ENCODE measurements around the gene AKAP11.
"Not testable (repeated sequence)": the region's sequence is repeated elsewhere in the genome, so short reads cannot be mapped to it uniquely, and the experiment has no call there.

AKAP11 gene, protein sequence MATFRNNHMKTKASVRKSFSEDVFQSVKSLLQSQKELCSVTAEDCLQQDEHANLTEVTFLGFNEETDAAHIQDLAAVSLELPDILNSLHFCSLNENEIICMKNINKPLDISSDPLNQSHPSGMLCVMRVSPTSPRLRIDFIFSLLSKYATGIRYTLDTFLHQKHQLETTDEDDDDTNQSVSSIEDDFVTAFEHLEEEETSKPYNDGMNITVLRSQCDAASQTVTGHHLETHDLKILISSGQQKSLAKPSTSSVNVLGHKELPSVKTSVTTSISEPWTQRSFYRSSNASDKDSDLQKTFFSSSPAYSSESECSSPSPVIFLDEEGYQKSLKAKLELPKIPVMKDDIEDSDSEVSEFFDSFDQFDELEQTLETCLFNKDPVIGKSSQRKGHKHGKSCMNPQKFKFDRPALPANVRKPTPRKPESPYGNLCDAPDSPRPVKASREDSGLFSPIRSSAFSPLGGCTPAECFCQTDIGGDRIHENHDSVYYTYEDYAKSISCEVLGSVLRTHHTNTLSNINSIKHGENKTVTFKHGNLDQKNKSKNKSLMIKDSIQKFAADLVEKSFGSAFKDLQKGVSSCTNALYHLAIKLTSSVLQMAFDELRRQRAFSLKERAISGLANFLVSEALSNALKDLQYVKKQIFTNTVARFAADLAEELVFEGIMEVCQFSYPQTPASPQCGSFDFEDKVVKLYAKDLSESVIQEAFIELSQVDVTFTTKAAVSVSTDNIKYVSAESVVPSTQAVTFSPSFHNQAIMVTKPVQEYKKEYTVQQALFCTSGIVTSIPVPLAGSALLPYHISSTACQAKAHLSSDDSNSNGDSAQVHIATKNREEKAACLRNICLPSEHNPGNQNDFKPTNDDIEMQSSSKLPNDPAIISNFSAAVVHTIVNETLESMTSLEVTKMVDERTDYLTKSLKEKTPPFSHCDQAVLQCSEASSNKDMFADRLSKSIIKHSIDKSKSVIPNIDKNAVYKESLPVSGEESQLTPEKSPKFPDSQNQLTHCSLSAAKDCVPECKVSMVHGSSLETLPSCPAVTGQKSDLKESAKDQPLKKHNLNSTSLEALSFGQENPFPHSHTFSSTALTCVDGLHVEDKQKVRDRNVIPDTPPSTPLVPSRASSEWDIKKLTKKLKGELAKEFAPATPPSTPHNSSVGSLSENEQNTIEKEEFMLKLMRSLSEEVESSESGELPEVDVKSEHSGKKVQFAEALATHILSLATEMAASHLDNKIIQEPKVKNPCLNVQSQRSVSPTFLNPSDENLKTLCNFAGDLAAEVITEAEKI (N-terminal part only)

DNA sequence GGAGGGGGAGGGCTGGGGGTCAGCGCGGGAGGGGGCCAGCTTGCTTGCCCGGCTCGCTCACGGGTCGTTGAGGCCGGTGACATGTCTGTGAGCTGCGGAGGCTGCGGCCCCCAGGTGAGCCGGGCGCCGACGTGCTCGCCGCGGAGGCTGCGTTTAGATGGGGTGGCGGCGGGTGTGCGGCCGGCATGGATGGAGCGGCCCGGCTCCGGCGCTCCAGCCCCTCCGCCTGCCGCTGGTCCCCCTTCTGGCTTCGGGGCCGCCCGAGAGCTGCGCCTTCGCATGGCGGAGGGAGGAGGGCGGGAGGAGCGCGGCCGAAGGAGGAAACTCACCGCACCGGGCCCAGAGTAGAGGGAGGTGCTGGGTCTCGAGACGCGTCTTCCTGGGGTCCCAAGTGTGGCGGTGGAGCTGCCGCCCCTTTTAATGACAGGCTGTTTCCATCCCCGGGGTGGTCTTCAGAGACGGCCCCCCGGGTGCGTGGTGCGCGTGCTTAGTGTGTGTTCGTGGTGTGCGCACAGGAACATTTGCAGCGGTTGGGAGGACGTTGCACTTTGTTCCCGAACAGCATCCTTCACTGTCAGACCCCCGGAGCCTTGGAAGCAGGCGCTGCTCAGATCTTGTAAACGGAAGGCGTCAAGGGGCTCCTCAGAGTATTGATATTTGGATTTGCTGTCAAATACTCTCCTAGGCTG, at the start of gene AKAP11:
Gene AKAP11 (plus strand): TSS at position 38 of the 689 bp plus-strand sequence. CDS start 14,197 bp downstream, outside the sequence.
- no peak for TF ChIP-seq EZH2 (optimal IDR thresholded peaks at IDR 0.05; ENCODE audit: low read depth, low read length)
- no peak for TF ChIP-seq EZH2phosphoT487 (IDR thresholded peaks at IDR 0.05; ENCODE audit: low read length)
- TF ChIP-seq, protein P1, sequence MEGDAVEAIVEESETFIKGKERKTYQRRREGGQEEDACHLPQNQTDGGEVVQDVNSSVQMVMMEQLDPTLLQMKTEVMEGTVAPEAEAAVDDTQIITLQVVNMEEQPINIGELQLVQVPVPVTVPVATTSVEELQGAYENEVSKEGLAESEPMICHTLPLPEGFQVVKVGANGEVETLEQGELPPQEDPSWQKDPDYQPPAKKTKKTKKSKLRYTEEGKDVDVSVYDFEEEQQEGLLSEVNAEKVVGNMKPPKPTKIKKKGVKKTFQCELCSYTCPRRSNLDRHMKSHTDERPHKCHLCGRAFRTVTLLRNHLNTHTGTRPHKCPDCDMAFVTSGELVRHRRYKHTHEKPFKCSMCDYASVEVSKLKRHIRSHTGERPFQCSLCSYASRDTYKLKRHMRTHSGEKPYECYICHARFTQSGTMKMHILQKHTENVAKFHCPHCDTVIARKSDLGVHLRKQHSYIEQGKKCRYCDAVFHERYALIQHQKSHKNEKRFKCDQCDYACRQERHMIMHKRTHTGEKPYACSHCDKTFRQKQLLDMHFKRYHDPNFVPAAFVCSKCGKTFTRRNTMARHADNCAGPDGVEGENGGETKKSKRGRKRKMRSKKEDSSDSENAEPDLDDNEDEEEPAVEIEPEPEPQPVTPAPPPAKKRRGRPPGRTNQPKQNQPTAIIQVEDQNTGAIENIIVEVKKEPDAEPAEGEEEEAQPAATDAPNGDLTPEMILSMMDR (IDR thresholded peaks at IDR 0.05; ENCODE audit: low read length): no peak
- peak within 1 kb of the TSS; percentile 82 for H2AFZ ChIP-seq (ENCODE audit: low read length)
- H3K9me2 ChIP-seq (replicated peaks; ENCODE audit: insufficient read depth, low read length): no peaks in the 10 kb centered on the region
- peaks cover 14% of the 10 kb centered on the region; the same call in 1 of the 2 replicates for H3K4me1 ChIP-seq (ENCODE audit: low read length)
- peak within 1 kb of the TSS; percentile 78 for H3K4me3 ChIP-seq (ENCODE audit: low read length)
- peak within 1 kb of the TSS; percentile 85 for H3K9ac ChIP-seq (ENCODE audit: low read length)
- H3K4me2 ChIP-seq (ENCODE audit: low read depth, low read length): peak within 1 kb of the TSS; percentile 83
- no peaks in the 10 kb centered on the region for H3K9me3 ChIP-seq (replicated peaks; ENCODE audit: insufficient read depth, low read length)
- no peaks in the 10 kb centered on the region for H4K20me1 ChIP-seq (ENCODE audit: insufficient read depth, low read length)
- H3K27me3 ChIP-seq (replicated peaks; ENCODE audit: insufficient read depth, low read length): no peaks in the 10 kb centered on the region
- H3K79me2 ChIP-seq (ENCODE audit: low read length): peaks cover 36% of the 10 kb centered on the region
- no peak for DNase-seq
- no peaks in the 10 kb centered on the region for H3K36me3 ChIP-seq (replicated peaks; ENCODE audit: insufficient read depth, low read length)
- H3K27ac ChIP-seq (ENCODE audit: low read length): peak within 1 kb of the TSS; percentile 74
- 0 out of 2 replicates have a peak, but pooled peaks cover 6% of the 10 kb centered on the region for H3F3A ChIP-seq (ENCODE audit: insufficient read depth, low read length)

DNA sequence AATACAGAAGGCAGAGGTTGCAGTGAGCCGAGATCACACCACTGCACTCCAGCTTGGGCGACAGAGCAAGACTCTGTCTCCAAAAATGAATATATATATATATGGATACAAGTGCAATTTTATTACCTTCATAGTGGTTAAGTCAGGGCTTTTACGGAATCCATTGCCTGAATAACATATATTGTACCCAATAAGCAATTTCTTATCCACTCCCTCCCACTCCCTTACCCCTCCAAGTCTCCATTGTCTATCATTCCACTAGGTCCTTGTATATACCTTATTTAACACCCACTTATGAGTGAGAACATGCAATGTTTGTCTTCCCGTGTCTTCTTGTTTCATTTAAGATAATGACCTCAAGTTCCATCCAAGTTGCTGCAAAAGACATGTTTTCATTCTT, 48.3 kb upstream of the AKAP11 start:
- no peak overlapping the region for H3K27ac ChIP-seq (ENCODE audit: low read length)
- no peak overlapping the region for H3K4me3 ChIP-seq (ENCODE audit: low read length)
- no peak overlapping the region for H2AFZ ChIP-seq (ENCODE audit: low read length)
- no peak for DNase-seq
- H3K79me2 ChIP-seq (ENCODE audit: low read length): no peaks in the 10 kb centered on the region
- TF ChIP-seq EZH2phosphoT487 (IDR thresholded peaks at IDR 0.05; ENCODE audit: low read length) (no peak), EZH2 (optimal IDR thresholded peaks at IDR 0.05; ENCODE audit: low read depth, low read length) (no peak)
- TF ChIP-seq, protein P1 (IDR thresholded peaks at IDR 0.05; ENCODE audit: low read length): no peak
- no peak overlapping the region for H3K9ac ChIP-seq (ENCODE audit: low read length)
- no peaks in the 10 kb centered on the region for H3K36me3 ChIP-seq (replicated peaks; ENCODE audit: insufficient read depth, low read length)
- no peaks in the 10 kb centered on the region for H3K27me3 ChIP-seq (replicated peaks; ENCODE audit: insufficient read depth, low read length)
- H3K4me2 ChIP-seq (ENCODE audit: low read depth, low read length): no peak overlapping the region
- H3K9me3 ChIP-seq (replicated peaks; ENCODE audit: insufficient read depth, low read length): no peaks in the 10 kb centered on the region
- no peaks in the 10 kb centered on the region for H4K20me1 ChIP-seq (ENCODE audit: insufficient read depth, low read length)
- H3K4me1 ChIP-seq (ENCODE audit: low read length): no peaks in the 10 kb centered on the region
- H3K9me2 ChIP-seq (replicated peaks; ENCODE audit: insufficient read depth, low read length): no peaks in the 10 kb centered on the region
- no peaks in the 10 kb centered on the region for H3F3A ChIP-seq (ENCODE audit: insufficient read depth, low read length)

DNA sequence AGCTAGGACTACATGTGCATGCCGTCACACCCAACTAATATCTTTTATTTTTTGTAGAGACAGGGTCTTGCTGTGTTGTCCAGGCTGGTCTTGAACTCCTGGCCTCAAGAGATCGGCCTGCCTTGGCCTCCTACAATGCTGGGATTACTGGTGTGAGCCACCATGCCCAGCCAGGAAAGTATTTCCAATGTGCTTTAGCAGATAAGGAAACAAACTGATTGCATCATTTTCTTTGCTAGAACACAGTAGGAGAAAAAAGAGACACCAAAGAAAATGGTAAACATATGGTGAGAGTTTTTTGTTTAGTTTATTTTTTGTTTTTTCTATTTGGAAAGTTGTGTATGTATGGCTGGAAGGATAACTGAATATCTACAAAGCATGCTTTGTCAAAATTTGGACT, 46.9 kb upstream of the AKAP11 start:
- Histone ChIP-seq H4K20me1 (ENCODE audit: insufficient read depth, low read length) (no peaks in the 10 kb centered on the region), H2AFZ (ENCODE audit: low read length) (no peak overlapping the region), H3K9me2 (replicated peaks; ENCODE audit: insufficient read depth, low read length) (no peaks in the 10 kb centered on the region), H3K27me3 (replicated peaks; ENCODE audit: insufficient read depth, low read length) (no peaks in the 10 kb centered on the region), H3K9me3 (replicated peaks; ENCODE audit: insufficient read depth, low read length) (no peaks in the 10 kb centered on the region), H3K36me3 (replicated peaks; ENCODE audit: insufficient read depth, low read length) (no peaks in the 10 kb centered on the region), H3K4me1 (ENCODE audit: low read length) (no peaks in the 10 kb centered on the region), H3F3A (ENCODE audit: insufficient read depth, low read length) (no peaks in the 10 kb centered on the region), H3K4me3 (ENCODE audit: low read length) (no peak overlapping the region), H3K4me2 (ENCODE audit: low read depth, low read length) (no peak overlapping the region), H3K9ac (ENCODE audit: low read length) (no peak overlapping the region), H3K79me2 (ENCODE audit: low read length) (no peaks in the 10 kb centered on the region), H3K27ac (ENCODE audit: low read length) (no peak overlapping the region)
- TF ChIP-seq, protein P1 (IDR thresholded peaks at IDR 0.05; ENCODE audit: low read length): no peak
- no peak for TF ChIP-seq EZH2 (optimal IDR thresholded peaks at IDR 0.05; ENCODE audit: low read depth, low read length)
- no peak for DNase-seq

DNA sequence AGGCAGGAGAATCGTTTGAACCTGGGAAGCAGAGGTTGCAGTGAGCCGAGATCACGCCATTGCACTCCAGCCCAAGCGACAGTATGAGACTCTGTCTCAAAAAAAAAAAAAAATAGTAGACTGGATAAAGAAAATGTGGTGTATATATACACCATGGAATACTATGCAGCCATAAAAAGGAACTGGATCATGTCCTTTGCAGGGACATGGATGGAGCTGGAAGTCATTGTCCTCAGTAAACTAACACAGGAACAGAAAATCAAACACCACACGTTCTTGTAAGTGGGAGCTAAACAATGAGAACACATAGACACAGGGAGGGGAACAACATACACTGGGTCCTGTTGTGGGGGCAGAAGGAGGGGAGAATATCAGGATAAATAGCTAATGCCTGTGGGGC, 45.2 kb upstream of the AKAP11 start:
- H3K9me3 ChIP-seq (replicated peaks; ENCODE audit: insufficient read depth, low read length); H3K36me3 ChIP-seq (replicated peaks; ENCODE audit: insufficient read depth, low read length); H3K4me2 ChIP-seq (ENCODE audit: low read depth, low read length); H4K20me1 ChIP-seq (ENCODE audit: insufficient read depth, low read length); DNase-seq; H3K79me2 ChIP-seq (ENCODE audit: low read length); H3K27ac ChIP-seq (ENCODE audit: low read length); H3K4me3 ChIP-seq (ENCODE audit: low read length); H3K4me1 ChIP-seq (ENCODE audit: low read length); H2AFZ ChIP-seq (ENCODE audit: low read length); H3F3A ChIP-seq (ENCODE audit: insufficient read depth, low read length); H3K9ac ChIP-seq (ENCODE audit: low read length); H3K27me3 ChIP-seq (replicated peaks; ENCODE audit: insufficient read depth, low read length); H3K9me2 ChIP-seq (replicated peaks; ENCODE audit: insufficient read depth, low read length): not testable (repeated sequence)
